Loucy (cell line): Measurements from ENCODE around the gene MZF1.

ENCODE experiments used
- H2AFZ ChIP-seq: fragments of 200-600 bp; sonication (generic); 2 replicates; pipeline ENCODE4 v1.6.0; 2016; ENCODE audit warnings: antibody characterized with exemption, mild to moderate bottlenecking, low read length, moderate library complexity
- H3F3A ChIP-seq: fragments of 200-600 bp; 2 replicates; pipeline ENCODE4 v1.6.0; 2016; ENCODE audit warnings: antibody characterized with exemption, low read depth, mild to moderate bottlenecking
- H3K27me3 ChIP-seq: fragments of 200-600 bp; sonication (generic); 2 replicates; pipeline ENCODE4 v1.6.1; 2014; ENCODE audit warnings: low read length, mild to moderate bottlenecking; ENCODE audit not compliant: insufficient read depth, poor library complexity, severe bottlenecking
- H3K36me3 ChIP-seq: fragments of 200-600 bp; sonication (generic); 2 replicates; pipeline ENCODE4 v1.6.1; 2016; ENCODE audit warnings: low read length; ENCODE audit not compliant: insufficient read depth
- H3K4me1 ChIP-seq: fragments of 200-600 bp; sonication (generic); 2 replicates; pipeline ENCODE4 v1.5.1; 2014; ENCODE audit warnings: low read length, mild to moderate bottlenecking; ENCODE audit not compliant: insufficient read depth, poor library complexity, severe bottlenecking
- H3K4me2 ChIP-seq: fragments of 200-600 bp; sonication (generic); 2 replicates; pipeline ENCODE4 v1.6.0; 2014; ENCODE audit warnings: antibody characterized with exemption, low read length, low read depth, mild to moderate bottlenecking; ENCODE audit not compliant: poor library complexity, severe bottlenecking
- H3K4me3 ChIP-seq: fragments of 200-600 bp; sonication (generic); 2 replicates; pipeline ENCODE4 v1.5.1; 2014; ENCODE audit warnings: low read length, mild to moderate bottlenecking, mixed read lengths; ENCODE audit not compliant: poor library complexity, severe bottlenecking
- H3K79me2 ChIP-seq: fragments of 200-600 bp; sonication (generic); 2 replicates; pipeline ENCODE4 v1.6.1; 2014; ENCODE audit warnings: low read length; ENCODE audit not compliant: insufficient read depth
- H3K9ac ChIP-seq: fragments of 200-600 bp; sonication (generic); 2 replicates; pipeline ENCODE4 v1.6.0; 2014; ENCODE audit warnings: mild to moderate bottlenecking, low read depth, low read length, moderate library complexity; ENCODE audit not compliant: poor library complexity, severe bottlenecking
- H3K9me2 ChIP-seq: fragments of 200-600 bp; sonication (generic); replicated peaks from 2 replicates; pipeline ENCODE4 v1.6.1; 2016; ENCODE audit warnings: low read depth, low read length, mixed read lengths
- H3K9me3 ChIP-seq: fragments of 200-600 bp; sonication (generic); 2 replicates; pipeline ENCODE4 v1.6.1; 2014; ENCODE audit warnings: mild to moderate bottlenecking, antibody characterized with exemption, low read length, low read depth; ENCODE audit not compliant: insufficient read depth
- H4K20me1 ChIP-seq: fragments of 200-600 bp; sonication (generic); 2 replicates; pipeline ENCODE4 v1.6.0; 2014; ENCODE audit warnings: antibody characterized with exemption, low read length, mild to moderate bottlenecking; ENCODE audit not compliant: insufficient read depth, poor library complexity, severe bottlenecking
- EZH2phosphoT487 ChIP-seq: fragments of 200-600 bp; IDR thresholded peaks from 2 replicates; pipeline ENCODE4 v1.6.1; 2018; ENCODE audit warnings: antibody characterized with exemption, mild to moderate bottlenecking, moderate library complexity, borderline replicate concordance
- TF ChIP-seq, protein P1 (sequence below): fragments of 200-600 bp; sonication (generic); conservative IDR thresholded peaks from 2 replicates; pipeline ENCODE4 v1.5.1; 2014; ENCODE audit warnings: mild to moderate bottlenecking, antibody characterized with exemption, low read length

MZF1 gene

DNA sequence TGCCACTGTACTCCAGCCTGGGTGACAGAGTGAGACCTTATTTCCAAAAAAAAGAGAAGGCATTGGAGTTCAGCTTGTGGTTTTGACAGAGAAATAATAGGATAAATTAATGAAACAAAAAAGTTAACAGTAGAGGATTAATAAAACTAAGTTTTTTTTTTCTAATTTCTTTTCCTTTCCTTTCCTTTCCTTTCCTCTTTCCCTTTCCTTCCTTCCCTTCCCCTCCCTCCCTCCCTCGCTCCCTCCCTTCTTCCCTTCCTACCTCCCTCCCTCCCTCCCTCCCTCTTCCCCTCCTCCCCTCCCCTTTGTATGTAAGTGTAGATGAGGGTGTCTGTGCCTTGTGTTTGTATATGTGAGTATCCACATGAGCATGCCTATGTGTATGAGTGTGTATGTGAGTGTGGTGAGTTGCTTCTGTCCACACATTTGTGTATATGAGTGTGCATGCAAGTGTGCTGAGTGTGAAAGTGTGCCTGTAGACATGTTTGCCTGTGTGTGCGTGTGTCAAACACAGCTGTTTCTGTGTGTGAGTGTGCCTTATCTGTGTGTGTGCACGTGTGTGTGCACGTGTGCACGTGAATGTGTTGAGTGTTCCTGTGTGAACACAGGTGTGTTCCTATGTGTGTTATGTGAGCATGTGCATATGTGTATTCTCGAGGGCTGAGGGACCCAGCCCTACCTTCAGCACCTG is 12.5 kb upstream of the MZF1 start:
- H3K9me3 ChIP-seq = no peaks in the 10 kb centered on the region
- H3F3A ChIP-seq = no peaks in the 10 kb centered on the region
- peak overlapping the region; percentile 6 for H3K9ac ChIP-seq
- H3K36me3 ChIP-seq = peaks cover 4% of the 10 kb centered on the region; the same call in 1 of the 2 replicates
- H4K20me1 ChIP-seq = no peaks in the 10 kb centered on the region
- H3K27me3 ChIP-seq = no peaks in the 10 kb centered on the region
- no peaks in the 10 kb centered on the region for H3K9me2 ChIP-seq
- peaks cover 10% of the 10 kb centered on the region for H3K4me1 ChIP-seq
- H3K4me3 ChIP-seq = no peak overlapping the region
- no peak overlapping the region for H2AFZ ChIP-seq
- no peak overlapping the region for H3K4me2 ChIP-seq
- TF ChIP-seq, protein P1, sequence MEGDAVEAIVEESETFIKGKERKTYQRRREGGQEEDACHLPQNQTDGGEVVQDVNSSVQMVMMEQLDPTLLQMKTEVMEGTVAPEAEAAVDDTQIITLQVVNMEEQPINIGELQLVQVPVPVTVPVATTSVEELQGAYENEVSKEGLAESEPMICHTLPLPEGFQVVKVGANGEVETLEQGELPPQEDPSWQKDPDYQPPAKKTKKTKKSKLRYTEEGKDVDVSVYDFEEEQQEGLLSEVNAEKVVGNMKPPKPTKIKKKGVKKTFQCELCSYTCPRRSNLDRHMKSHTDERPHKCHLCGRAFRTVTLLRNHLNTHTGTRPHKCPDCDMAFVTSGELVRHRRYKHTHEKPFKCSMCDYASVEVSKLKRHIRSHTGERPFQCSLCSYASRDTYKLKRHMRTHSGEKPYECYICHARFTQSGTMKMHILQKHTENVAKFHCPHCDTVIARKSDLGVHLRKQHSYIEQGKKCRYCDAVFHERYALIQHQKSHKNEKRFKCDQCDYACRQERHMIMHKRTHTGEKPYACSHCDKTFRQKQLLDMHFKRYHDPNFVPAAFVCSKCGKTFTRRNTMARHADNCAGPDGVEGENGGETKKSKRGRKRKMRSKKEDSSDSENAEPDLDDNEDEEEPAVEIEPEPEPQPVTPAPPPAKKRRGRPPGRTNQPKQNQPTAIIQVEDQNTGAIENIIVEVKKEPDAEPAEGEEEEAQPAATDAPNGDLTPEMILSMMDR = no peak
- no peak for TF ChIP-seq EZH2phosphoT487
- H3K79me2 ChIP-seq = no peaks in the 10 kb centered on the region

DNA sequence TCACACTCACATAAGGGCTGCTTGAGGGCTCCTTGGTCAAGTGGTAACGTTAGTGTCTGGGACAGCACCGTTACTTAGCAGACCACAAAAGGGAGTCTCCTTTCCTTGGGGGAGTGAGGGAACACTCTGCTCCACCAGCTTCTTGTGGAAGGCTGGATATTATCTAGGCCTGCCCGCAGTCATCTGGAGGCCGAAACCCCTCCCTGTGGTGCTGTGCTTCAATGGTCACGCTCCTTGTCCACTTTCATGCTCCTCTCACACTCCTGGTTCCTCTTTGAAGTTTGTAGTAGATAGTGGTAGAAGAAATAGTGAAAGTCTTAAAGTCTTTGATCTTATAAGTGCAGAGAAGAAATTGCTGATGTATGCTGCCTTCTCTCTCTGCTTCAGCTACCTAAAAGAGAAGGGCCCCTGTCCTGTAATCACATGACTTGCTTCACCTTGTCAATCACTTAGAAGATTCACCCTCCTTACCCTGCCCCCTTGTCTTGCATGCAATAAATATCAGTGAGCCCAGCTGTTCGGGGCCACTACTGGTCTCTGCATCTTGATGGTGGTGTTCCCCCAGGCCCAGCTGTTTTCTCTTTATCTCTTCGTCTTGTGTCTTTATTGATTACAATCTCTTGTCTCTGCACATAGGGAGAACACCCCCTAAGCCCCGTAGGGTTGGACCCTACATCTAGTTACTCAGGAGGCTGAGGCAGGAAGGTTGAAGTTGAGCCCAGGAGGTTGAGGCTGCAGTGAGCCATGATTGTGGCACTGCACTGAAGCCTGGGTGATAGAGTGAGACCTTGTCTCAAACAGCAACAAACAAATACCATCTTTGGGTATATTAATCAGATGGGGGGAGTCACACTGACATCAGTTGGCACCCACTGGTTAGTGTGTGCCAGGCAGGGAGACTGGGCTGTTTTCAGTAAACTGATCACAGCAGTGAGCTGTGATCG is 11.6 kb upstream of the MZF1 start:
- peaks cover 10% of the 10 kb centered on the region for H3K4me1 ChIP-seq
- no peaks in the 10 kb centered on the region for H4K20me1 ChIP-seq
- H3K4me3 ChIP-seq = no peak overlapping the region
- TF ChIP-seq, protein P1 = no peak
- no peak for TF ChIP-seq EZH2phosphoT487
- no peak overlapping the region for H3K4me2 ChIP-seq
- no peaks in the 10 kb centered on the region for H3K27me3 ChIP-seq
- no peaks in the 10 kb centered on the region for H3F3A ChIP-seq
- no peaks in the 10 kb centered on the region for H3K9me2 ChIP-seq
- H3K9ac ChIP-seq = no peak overlapping the region
- H3K36me3 ChIP-seq = peaks cover 4% of the 10 kb centered on the region; the same call in 1 of the 2 replicates
- H3K79me2 ChIP-seq = no peaks in the 10 kb centered on the region
- H3K9me3 ChIP-seq = no peaks in the 10 kb centered on the region
- H2AFZ ChIP-seq = no peak overlapping the region

DNA sequence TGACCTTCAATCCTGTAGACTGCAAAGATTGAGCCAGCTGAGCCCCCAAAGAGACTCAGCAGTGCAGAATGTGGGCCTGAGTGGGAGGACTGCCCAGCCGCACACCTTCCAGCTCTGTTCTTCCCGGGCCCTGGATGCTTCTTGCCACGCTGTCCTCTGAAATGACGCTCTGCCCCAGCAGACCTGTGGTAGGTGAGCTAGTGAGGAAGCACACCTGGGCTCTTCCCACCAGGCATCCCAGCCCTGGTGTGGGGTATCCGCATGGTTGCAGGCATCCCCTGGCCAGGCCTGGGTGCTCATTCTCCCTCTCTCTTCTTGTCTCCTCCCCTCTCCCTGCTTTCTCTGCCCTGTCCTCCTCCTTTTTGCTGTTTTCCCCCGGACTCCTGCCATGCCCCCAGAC is 9.8 kb upstream of the MZF1 start:
- Histone ChIP-seq H3K36me3 (peaks cover 4% of the 10 kb centered on the region; the same call in 1 of the 2 replicates), H4K20me1 (no peaks in the 10 kb centered on the region), H3K9me2 (no peaks in the 10 kb centered on the region), H3K4me3 (no peak overlapping the region), H3K27me3 (no peaks in the 10 kb centered on the region), H3K9me3 (no peaks in the 10 kb centered on the region), H3F3A (no peaks in the 10 kb centered on the region), H3K79me2 (peaks cover 3% of the 10 kb centered on the region; the same call in 1 of the 2 replicates), H2AFZ (no peak overlapping the region), H3K4me2 (no peak overlapping the region), H3K9ac (no peak overlapping the region), H3K4me1 (peaks cover 20% of the 10 kb centered on the region)
- TF ChIP-seq, protein P1 = no peak
- no peak for TF ChIP-seq EZH2phosphoT487
